Lower leg skin (tissue), 4 donors: Measurements from ENCODE around the gene FAM120C. TPM values are rescaled to one million over a fixed set of nuclear protein-coding genes. Genes with fewer than 3 reads are reported as not detected.

Experiments used
- DNase-seq, 2 donors: peaks; one replicate each; pipeline ENCODE4 v3.0.0-alpha.2; 2019; ENCODE audit warnings: low spot score in 2 of 2
- H3K4me3 ChIP-seq: fragments of 200-600 bp; sonication (generic); 2 replicates; pipeline ENCODE4 v1.5.1; 2017; ENCODE audit warnings: mild to moderate bottlenecking, low read depth; ENCODE audit not compliant: poor library complexity, severe bottlenecking
- POLR2A ChIP-seq, 2 donors: fragments of 450-650 bp; IDR thresholded peaks; one replicate each; pipeline ENCODE4 v1.6.1; 2016 to 2017; ENCODE audit warnings: antibody characterized with exemption in 2 of 2, mild to moderate bottlenecking in 1 of 2, moderate library complexity in 1 of 2
- WGBS, 2 donors: methylation state at CpG; one replicate each; pipeline ENCODE4 v1.1.5; 2018; 5-methylcytosine and 5-hydroxymethylcytosine counted together
- intact Hi-C: fragments of 100-400 bp; cut with DNase I; formaldehyde crosslinking; loops from one replicate; pipeline ENCODE4 v1.15.0; 2023; ENCODE audit warnings: low total_unique reads
- total RNA-seq, 4 donors: library from RNA; depleted of rRNA; stranded (reverse); fragments of >200 nt; gene quantifications; one replicate each; pipeline ENCODE4 v1.1.0, GENCODE V29; 2016
- TF ChIP-seq, protein P1 (sequence below), 3 donors: fragments of 450-650 bp; IDR thresholded peaks; one replicate each; pipeline ENCODE4 v1.5.1; 2016; ENCODE audit warnings: antibody characterized with exemption in 3 of 3, mild to moderate bottlenecking in 3 of 3, moderate library complexity in 2 of 3

Gene FAM120C
- total RNA-seq, 4 donors from 2014 or later = 6.1 to 9.7 (median 8.2) TPM

DNA sequence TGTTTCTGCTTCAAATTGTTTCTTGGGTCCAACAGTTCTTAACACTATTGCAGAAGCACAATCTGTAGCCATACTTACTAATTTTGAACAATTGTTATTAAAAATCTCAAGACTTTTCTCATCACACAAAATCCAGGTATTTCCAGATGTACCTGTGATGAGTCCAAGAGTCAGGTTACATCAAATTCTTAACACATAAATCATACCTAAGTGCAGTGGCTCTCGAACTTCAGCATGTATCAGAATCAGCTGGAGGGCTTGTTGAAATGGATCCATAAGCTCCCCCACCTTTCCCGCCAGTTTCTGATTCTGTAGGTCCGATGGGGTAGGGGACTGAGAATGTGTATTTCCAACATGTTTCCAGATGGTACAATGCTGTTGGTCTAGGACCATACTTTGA is 10.6 kb downstream of the FAM120C start:
- no peak for TF ChIP-seq POLR2A (IDR thresholded peaks at IDR 0.05)
- TF ChIP-seq, protein P1, sequence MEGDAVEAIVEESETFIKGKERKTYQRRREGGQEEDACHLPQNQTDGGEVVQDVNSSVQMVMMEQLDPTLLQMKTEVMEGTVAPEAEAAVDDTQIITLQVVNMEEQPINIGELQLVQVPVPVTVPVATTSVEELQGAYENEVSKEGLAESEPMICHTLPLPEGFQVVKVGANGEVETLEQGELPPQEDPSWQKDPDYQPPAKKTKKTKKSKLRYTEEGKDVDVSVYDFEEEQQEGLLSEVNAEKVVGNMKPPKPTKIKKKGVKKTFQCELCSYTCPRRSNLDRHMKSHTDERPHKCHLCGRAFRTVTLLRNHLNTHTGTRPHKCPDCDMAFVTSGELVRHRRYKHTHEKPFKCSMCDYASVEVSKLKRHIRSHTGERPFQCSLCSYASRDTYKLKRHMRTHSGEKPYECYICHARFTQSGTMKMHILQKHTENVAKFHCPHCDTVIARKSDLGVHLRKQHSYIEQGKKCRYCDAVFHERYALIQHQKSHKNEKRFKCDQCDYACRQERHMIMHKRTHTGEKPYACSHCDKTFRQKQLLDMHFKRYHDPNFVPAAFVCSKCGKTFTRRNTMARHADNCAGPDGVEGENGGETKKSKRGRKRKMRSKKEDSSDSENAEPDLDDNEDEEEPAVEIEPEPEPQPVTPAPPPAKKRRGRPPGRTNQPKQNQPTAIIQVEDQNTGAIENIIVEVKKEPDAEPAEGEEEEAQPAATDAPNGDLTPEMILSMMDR (IDR thresholded peaks at IDR 0.05) = no peak
- intact Hi-C loops = no loop called here
- no peak for DNase-seq
- 59 to 68% methylated on average over 3 of the region's 3 CpGs for WGBS, 2 donors
- no peak overlapping the region for H3K4me3 ChIP-seq

DNA sequence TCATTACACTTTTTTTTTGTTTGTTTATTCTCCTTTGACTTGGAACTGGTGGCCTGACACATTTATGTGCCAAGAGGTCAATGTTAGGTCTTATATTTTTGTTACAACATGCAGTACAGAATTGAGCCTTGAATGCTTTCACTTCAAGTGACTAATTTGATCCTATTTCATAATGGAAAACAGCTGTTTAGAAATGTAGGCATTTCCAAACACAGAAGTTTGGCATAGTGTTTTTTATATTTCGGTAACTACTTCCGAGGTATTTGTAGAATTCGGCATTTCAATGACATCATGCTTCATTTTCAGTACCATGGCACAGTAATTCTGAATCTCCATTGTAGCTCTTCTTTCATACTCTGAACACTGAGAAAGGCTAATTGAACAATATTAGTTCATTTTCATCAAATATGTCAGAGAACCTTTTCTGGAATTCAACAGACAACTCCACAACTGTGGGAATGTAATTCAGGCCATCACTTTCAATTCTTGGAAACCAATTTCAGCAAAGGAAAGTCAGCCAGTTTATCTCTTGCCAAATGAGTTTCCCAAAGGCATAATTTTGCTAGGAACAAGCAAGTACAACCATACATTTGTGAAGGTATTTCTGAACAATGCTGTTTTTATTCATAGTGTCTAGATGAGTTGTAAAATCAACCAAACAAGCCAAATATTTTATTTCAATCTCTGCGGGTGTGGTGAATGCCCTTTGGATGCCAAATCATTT is 11.4 kb downstream of the FAM120C start:
- DNase-seq = no peak
- TF ChIP-seq, protein P1 (IDR thresholded peaks at IDR 0.05) = no peak
- TF ChIP-seq POLR2A (IDR thresholded peaks at IDR 0.05) = no peak
- no peak overlapping the region for H3K4me3 ChIP-seq
- intact Hi-C loops = no loop called here
- 18 to 45% methylated on average over 4 of the region's 4 CpGs for WGBS, 2 donors

DNA sequence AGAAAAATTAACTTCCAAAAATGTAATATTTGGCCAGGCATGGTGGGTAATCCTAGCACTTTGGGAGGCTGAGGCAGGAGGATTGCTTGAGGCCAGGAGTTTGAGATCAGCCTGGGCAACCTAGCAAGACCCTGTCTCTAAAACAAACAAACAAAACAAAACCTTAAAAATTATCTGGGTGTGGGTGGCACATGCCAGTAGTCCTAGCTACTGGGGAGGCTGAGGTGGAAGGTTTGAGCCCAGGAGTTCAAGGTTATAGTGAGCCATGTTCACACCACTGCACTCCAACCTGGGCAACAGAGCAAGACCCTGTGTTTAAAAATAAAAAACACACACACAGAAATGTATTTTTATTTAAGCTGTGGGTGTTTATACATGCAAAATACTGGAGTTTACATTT is 12.0 kb downstream of the FAM120C start:
- no peak overlapping the region for H3K4me3 ChIP-seq
- intact Hi-C loops = no loop called here
- DNase-seq = no peak
- no peak for TF ChIP-seq POLR2A (IDR thresholded peaks at IDR 0.05)
- TF ChIP-seq, protein P1 (IDR thresholded peaks at IDR 0.05) = no peak

DNA sequence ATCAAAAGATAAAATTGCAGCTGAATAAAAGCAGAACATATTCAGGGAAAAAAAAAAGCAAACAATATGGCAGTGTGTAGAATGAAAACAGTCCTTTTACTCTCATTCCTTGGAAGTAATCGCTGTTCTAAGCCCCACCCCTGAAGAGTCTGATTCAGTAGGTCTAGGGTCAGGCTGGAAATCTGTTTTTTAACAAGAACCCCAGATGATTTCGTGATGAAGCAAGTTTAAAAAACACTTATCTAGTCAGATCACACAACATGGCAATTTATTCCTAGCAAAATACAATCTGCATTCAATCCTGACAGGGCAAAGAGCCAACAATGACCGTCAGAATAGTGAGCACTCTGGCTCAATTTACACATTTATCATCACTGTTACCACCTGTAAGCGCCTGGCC is 16.1 kb downstream of the FAM120C start:
- intact Hi-C loops = no loop called here
- H3K4me3 ChIP-seq = no peak overlapping the region
- DNase-seq = no peak
- TF ChIP-seq, protein P1 (IDR thresholded peaks at IDR 0.05) = no peak
- TF ChIP-seq POLR2A (IDR thresholded peaks at IDR 0.05) = no peak
- WGBS, 2 donors = 45 to 52% methylated on average over 4 of the region's 4 CpGs

DNA sequence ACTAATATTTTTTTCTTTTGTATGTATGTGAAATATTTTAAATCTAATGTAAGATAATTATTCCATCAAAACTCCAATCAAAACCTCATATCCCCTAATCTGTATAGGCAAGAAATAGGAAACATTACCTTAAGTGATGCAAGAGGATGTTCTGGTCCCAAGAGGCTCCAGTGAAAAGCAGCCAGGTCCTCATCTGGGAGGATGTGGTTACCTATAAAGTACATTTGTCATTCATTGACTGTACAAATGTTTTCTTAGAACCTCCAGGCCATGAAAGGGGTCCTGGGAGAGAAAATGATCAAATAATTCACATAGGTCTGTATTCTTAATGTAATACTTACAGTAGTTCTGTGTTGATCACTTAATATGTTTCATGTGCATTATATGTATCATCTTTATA is 25.5 kb downstream of the FAM120C start:
- intact Hi-C loops = no loop called here

More for the DNA sequence above, 25.5 kb downstream of the FAM120C start:
- no peak overlapping the region for H3K4me3 ChIP-seq
- TF ChIP-seq, protein P1 (IDR thresholded peaks at IDR 0.05) = no peak
- TF ChIP-seq POLR2A (IDR thresholded peaks at IDR 0.05) = no peak
- DNase-seq = no peak
